Thyroid gland (tissue), 4 donors: ENCODE results near the gene UTP14A. TPM values are rescaled to one million over a fixed set of nuclear protein-coding genes. Genes with fewer than 3 reads are reported as not detected.
A peak's percentile ranks its signal among the peaks of the same experiment; 100 is the strongest.

Experiments
- DNase-seq, 2 donors: peaks; one replicate each; pipeline ENCODE4 v3.0.0-alpha.2; 2019
- H3K27ac ChIP-seq, 3 donors: fragments of 200-600 bp; sonication (generic); 1 replicate in 2 of 3; 2 replicates in 1 of 3; pipeline ENCODE4 v1.5.1; 2016 to 2019; ENCODE audit warnings: mild to moderate bottlenecking in 1 of 3, moderate library complexity in 1 of 3
- H3K27me3 ChIP-seq: fragments of 200-600 bp; sonication (generic); one replicate; pipeline ENCODE4 v1.5.1; 2019
- H3K36me3 ChIP-seq, 2 donors: fragments of 200-600 bp; sonication (generic); one replicate each; pipeline ENCODE4 v1.5.1; 2016 to 2019
- H3K4me1 ChIP-seq, 2 donors: fragments of 200-600 bp; sonication (generic); one replicate each; pipeline ENCODE4 v1.5.1; 2017 to 2019
- H3K4me3 ChIP-seq, 3 donors: fragments of 200-600 bp; sonication (generic); replicated peaks in 1 of 3; 1 replicate in 2 of 3; 2 replicates in 1 of 3; pipeline ENCODE4 v1.5.1; 2016; ENCODE audit warnings: mild to moderate bottlenecking in 1 of 3
- H3K9me3 ChIP-seq: fragments of 200-600 bp; sonication (generic); one replicate; pipeline ENCODE4 v1.5.1; 2017
- POLR2A ChIP-seq, 2 donors: fragments of 450-650 bp; IDR thresholded peaks; one replicate each; pipeline ENCODE4 v1.6.1; 2017; ENCODE audit warnings: antibody characterized with exemption in 2 of 2, mild to moderate bottlenecking in 2 of 2, moderate library complexity in 1 of 2
- WGBS, 2 donors: methylation state at CpG; one replicate each; pipeline ENCODE4 v1.1.5; 2017; 5-methylcytosine and 5-hydroxymethylcytosine counted together
- intact Hi-C: fragments of 100-400 bp; cut with DNase I; formaldehyde crosslinking; loops from one replicate; pipeline ENCODE4 v1.15.1; 2023
- total RNA-seq, 4 donors: library from RNA; depleted of rRNA; stranded (reverse); fragments of >200 nt; gene quantifications; one replicate each; pipeline ENCODE4 v1.2.3, GENCODE V29; 2016
- TF ChIP-seq, protein P1 (sequence below), 6 experiments: fragments of 200-600 bp in 3 of 6; fragments of 450-650 bp in 3 of 6; sonication (generic) in 3 of 6; IDR thresholded peaks; one replicate each; pipeline ENCODE4 v1.5.1; 2016 to 2019; ENCODE audit warnings: antibody characterized with exemption in 6 of 6, mild to moderate bottlenecking in 2 of 6, inconsistent platforms in 1 of 6, moderate library complexity in 1 of 6

UTP14A gene
- total RNA-seq, 4 donors from 2014 or later: 12.2 to 14.7 (median 13.4) TPM

DNA sequence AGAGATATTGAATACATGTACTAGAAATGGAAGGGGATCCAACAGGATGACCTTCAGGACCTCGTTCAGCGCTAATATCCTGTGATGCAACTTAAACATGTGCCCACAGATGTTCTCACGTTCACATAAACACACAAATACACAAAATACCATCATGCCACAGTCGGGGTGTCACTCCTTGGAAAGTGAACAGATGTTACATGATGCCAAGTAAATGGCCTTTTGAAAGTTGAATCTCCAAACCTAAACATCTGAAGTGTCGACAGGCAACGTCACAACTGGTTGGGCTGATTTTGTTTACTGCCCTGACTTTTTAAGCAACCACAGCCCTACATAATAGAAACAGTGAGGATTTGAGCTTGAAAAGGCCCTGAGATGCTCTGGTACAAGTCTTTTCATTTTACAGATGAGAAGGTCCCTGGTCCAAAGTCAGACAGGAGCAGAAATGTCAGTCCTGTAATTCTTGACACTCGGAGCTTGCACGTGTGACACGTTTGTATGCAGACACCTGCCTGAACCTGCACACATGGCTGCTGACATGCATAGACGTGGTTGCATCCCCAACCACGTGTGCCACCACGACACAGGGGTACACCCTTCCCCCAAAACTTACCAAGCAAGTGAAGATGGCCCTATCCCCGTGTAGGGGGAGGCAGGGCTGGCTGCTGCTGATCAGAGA lies 53.0 kb downstream of the UTP14A start:
- Histone ChIP-seq H3K4me1 (peaks cover 0 to 12% of the 10 kb centered on the region in 2 donors), H3K36me3 (no peaks in the 10 kb centered on the region), H3K27ac (no peak overlapping the region), H3K9me3 (no peaks in the 10 kb centered on the region), H3K27me3 (no peaks in the 10 kb centered on the region), H3K4me3 (no peak overlapping the region)
- intact Hi-C loops: no loop called here
- no peak for TF ChIP-seq POLR2A (IDR thresholded peaks at IDR 0.05)
- TF ChIP-seq, protein P1, sequence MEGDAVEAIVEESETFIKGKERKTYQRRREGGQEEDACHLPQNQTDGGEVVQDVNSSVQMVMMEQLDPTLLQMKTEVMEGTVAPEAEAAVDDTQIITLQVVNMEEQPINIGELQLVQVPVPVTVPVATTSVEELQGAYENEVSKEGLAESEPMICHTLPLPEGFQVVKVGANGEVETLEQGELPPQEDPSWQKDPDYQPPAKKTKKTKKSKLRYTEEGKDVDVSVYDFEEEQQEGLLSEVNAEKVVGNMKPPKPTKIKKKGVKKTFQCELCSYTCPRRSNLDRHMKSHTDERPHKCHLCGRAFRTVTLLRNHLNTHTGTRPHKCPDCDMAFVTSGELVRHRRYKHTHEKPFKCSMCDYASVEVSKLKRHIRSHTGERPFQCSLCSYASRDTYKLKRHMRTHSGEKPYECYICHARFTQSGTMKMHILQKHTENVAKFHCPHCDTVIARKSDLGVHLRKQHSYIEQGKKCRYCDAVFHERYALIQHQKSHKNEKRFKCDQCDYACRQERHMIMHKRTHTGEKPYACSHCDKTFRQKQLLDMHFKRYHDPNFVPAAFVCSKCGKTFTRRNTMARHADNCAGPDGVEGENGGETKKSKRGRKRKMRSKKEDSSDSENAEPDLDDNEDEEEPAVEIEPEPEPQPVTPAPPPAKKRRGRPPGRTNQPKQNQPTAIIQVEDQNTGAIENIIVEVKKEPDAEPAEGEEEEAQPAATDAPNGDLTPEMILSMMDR (IDR thresholded peaks at IDR 0.05): no peak
- DNase-seq: no peak
- 70% methylated on average over 6 to 11 of the region's 13 CpGs for WGBS, 2 donors

DNA sequence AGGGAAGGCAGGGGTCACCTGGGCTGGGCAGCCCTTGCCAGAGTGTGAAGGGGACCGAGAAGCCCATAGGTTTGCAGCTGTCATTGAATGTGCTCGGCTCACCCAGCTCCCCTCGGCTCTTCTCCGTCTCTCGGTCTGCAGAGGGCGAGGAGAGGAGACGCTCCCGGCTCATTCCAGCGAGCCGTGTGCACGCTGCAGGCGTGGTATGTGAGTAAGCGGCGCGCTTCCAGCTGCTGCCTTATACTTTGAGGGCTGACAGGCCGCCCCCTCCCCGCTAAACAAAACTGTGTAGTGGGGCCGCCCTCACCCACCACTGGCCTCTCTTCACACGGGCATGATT lies 53.5 kb downstream of the UTP14A start:
- no peak overlapping the region for H3K27ac ChIP-seq
- no peak overlapping the region for H3K4me3 ChIP-seq
- intact Hi-C loops: no loop called here
- H3K36me3 ChIP-seq: no peaks in the 10 kb centered on the region
- peaks cover 0 to 12% of the 10 kb centered on the region in 2 donors for H3K4me1 ChIP-seq
- TF ChIP-seq POLR2A (IDR thresholded peaks at IDR 0.05): no peak
- TF ChIP-seq, protein P1 (IDR thresholded peaks at IDR 0.05): no peak
- no peaks in the 10 kb centered on the region for H3K9me3 ChIP-seq
- 38 to 73% methylated on average over 5 to 9 of the region's 19 CpGs for WGBS, 2 donors
- H3K27me3 ChIP-seq: no peaks in the 10 kb centered on the region
- DNase-seq: peak in 1 of 2 donors; percentile 21

DNA sequence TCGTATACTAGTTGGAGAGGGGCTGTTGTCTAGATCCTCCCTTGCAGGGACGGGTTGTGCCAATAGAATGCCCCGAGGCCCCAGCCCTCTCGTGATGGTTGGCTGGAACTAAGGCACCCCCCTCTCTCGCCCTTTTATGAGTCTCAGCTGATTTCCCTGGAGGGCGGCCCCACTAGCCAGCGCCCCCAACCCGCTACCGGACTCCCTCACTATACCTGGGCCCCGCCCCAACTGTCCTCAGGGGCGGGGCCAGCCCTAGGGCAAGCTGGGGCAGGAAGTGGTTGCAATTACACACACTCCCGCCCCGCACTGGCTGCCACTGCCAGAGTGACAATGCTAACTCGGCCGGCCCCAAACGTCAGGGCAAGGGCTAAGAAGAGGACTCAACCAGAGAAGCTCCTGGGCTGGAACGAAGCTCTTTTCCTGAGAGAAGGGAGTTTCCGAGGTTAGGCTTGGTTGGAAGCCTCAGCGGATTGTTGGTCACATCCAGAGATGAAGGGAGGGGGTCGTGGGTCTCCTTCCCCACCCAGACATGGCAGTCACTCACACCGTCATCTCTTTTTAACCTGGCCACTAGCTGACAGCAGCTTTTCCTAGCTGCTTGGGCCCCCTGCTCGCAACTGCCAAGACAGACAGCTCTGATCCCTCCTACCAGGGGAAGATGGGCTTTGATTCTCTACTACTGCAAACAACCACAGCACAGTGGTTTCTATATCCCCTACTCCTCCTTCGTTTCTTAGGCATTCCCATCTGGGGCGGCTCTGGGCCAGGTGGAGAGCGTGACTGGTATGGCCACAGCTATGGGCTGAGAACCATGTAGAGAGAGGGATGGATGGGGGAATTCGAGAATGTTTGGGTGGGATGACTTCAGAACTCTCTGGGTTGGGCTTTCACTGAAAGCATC lies 55.5 kb downstream of the UTP14A start:
- Histone ChIP-seq H3K27me3 (no peaks in the 10 kb centered on the region), H3K4me1 (peaks cover 0 to 12% of the 10 kb centered on the region in 2 donors), H3K9me3 (no peaks in the 10 kb centered on the region), H3K4me3 (peak overlapping the region in 1 of 3 donors; percentile 4), H3K27ac (peak overlapping the region; percentile 36 to 62 (median 45)), H3K36me3 (no peaks in the 10 kb centered on the region)
- 23 to 32% methylated on average over 9 to 15 of the region's 26 CpGs for WGBS, 2 donors
- peak; percentile 80 to 82 for DNase-seq
- intact Hi-C loops: no loop called here
- TF ChIP-seq, protein P1 (IDR thresholded peaks at IDR 0.05): no peak
- peak in 1 of 2 donors; percentile 61 for TF ChIP-seq POLR2A (IDR thresholded peaks at IDR 0.05)

DNA sequence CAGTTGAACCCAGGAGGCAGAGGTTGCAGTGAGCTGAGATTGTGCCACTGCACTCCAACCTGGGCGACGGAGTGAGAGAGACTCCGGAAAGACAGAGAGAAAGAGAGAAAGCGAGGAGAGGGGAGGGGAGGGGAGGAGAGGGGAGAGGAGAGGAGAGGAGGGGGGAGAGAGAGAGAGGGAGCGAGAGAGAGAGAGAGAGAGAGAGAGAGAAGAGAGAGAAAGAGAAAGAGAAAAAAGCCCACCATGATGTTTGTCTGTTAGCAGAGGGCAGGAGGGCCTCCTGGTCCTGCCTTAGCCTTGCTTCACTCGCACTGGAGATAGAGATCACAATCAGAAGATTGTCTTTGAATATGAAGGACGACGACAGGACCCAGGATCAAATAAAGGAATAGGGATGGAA lies 57.8 kb downstream of the UTP14A start:
- 91 to 94% methylated on average over 8 of the region's 8 CpGs for WGBS, 2 donors
- H3K4me1 ChIP-seq: peaks cover 0 to 7% of the 10 kb centered on the region in 2 donors
- intact Hi-C loops: no loop called here
- H3K27ac ChIP-seq: no peak overlapping the region
- no peaks in the 10 kb centered on the region for H3K36me3 ChIP-seq
- no peaks in the 10 kb centered on the region for H3K27me3 ChIP-seq
- no peak for DNase-seq
- H3K4me3 ChIP-seq: no peak overlapping the region
- no peak for TF ChIP-seq POLR2A (IDR thresholded peaks at IDR 0.05)
- TF ChIP-seq, protein P1 (IDR thresholded peaks at IDR 0.05): no peak
- no peaks in the 10 kb centered on the region for H3K9me3 ChIP-seq

DNA sequence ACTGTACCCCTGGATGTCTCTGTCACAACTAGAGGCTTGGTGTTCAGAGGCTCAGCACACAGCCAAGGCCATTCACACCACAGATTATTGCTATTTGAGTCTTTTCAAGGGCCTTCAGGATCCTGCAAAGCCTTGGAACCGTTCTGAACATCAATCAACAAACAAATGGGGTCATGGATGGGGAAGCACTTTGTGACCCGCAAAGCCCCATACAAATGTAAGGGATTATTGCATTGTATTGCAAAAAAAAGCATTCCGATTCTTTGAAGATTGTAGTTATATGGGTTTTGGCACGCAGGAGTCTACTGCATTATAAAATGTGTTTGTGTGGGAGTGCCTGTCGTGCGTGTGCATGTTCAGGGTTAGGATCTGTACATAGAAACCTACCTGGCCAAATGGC lies 59.2 kb downstream of the UTP14A start:
- intact Hi-C loops: no loop called here
- DNase-seq: no peak
- 85 to 93% methylated on average over 6 of the region's 6 CpGs for WGBS, 2 donors
- H3K27me3 ChIP-seq: no peaks in the 10 kb centered on the region
- no peaks in the 10 kb centered on the region for H3K36me3 ChIP-seq
- H3K4me1 ChIP-seq: peaks cover 0 to 7% of the 10 kb centered on the region in 2 donors
- H3K4me3 ChIP-seq: no peak overlapping the region
- no peak for TF ChIP-seq POLR2A (IDR thresholded peaks at IDR 0.05)
- TF ChIP-seq, protein P1 (IDR thresholded peaks at IDR 0.05): no peak
- no peak overlapping the region for H3K27ac ChIP-seq
- H3K9me3 ChIP-seq: no peaks in the 10 kb centered on the region
